Measurements from ENCODE around the gene PHGDH.
A peak's percentile ranks its signal among the peaks of the same experiment; 100 is the strongest.

PHGDH gene

GRCh38 chr1:119733754-119734153, 22.0 kb downstream of the PHGDH start:
- DNase-seq: no peak

DNA sequence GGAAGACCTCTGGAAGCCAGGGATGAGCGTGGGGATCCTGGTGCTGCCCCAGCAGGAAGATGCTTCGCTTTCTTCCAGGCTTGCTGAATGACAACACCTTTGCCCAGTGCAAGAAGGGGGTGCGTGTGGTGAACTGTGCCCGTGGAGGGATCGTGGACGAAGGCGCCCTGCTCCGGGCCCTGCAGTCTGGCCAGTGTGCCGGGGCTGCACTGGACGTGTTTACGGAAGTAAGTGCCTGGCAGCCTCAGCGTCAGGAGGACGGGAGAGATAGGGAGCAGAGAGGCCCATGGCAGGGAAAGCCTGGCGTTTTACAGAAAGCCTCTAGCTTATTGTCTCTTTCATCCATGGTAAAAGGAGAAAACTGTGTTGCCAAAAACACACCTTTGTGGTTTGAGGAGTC, 23.5 kb downstream of the PHGDH start:
- peak; percentile 59 for DNase-seq

- no peak for DNase-seq
These were observed 24.9 kb downstream of the PHGDH start for GRCh38 chr1:119736649-119737039.

DNA sequence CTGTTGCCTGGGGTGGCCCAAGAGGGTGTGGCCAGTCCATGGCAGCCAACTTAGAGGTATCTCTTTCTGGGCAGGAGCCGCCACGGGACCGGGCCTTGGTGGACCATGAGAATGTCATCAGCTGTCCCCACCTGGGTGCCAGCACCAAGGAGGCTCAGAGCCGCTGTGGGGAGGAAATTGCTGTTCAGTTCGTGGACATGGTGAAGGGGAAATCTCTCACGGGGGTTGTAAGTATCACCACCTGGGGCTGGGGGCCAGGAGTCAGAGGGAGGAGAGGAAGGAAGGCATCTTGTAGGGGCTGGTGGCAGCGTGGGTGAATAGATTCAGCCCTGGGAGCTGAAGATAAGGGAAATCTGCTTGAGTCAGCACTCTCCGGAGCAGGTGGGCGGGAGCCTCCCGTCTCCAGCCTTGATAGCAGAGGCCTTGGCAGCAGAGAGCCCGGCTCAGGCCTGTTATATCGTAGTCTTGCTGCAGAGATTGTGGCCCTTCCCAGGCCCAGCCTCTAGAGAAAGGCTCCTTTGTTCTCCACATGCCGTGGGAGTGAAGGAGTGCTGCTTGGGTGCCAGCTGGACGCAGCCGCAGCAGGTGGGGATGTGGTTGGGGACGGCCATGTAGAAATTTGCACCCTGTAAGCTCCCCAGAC, 25.4 kb downstream of the PHGDH start:
- DNase-seq: peak; percentile 58

- DNase-seq: no peak
These were observed 26.5 kb downstream of the PHGDH start for GRCh38 chr1:119738100-119738720.

DNA sequence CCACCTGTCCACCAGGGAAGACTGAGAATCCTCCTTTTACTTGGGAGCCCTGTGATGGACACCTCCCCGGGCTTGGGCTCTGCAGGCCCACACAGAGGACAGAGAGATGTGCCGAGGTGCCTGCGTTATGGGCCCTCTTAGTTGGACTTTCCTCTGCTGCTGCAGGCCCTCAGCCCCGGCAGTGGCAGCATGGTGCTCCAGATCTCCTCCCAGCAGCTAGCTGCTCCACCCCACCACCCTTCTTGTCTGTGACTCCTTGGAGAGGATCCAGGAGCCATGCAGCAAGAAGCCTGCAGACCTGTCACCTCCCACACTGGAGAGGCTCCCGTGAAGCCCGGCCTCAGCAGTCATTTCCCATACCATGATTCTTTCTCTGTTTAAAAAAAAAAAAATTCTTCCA, 27.4 kb downstream of the PHGDH start:
- DNase-seq: no peak

GRCh38 chr1:119740261-119740660, 28.5 kb downstream of the PHGDH start:
- no peak for DNase-seq

- no peak for DNase-seq
These were observed 29.4 kb downstream of the PHGDH start for GRCh38 chr1:119740896-119741780.

DNA sequence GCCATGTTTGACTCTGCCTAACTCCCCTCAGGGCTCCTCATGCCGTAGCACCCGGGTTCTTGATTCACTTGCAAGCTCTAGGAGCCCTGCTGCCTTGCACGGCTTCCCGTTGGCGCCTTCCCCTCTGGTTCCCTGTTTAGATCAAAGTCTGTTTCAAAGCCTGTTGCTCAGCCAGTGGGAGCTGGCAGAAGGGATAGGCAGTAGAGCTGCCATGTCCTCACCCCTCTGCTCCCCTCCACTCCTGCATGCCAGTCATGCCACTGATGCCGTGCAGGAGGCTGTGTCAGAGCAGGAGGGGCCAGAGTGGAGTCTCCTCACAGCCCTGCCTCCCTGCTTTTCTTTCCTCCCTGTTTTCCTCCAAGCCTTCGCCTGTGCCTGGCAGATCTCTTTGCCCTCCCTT, 30.5 kb downstream of the PHGDH start:
- DNase-seq: peak; percentile 26

DNA sequence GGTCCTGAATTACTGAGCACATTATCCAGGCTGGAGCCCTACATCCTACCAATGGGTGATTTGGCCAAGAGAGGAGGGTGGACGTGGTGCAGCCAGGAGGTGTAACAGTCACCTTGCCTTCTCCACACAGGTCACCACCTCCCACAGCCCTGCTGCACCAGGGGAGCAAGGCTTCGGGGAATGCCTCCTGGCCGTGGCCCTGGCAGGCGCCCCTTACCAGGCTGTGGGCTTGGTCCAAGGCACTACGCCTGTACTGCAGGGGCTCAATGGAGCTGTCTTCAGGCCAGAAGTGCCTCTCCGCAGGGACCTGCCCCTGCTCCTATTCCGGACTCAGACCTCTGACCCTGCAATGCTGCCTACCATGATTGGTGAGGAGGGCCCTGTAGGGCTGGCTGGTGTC, 30.9 kb downstream of the PHGDH start:
- no peak for DNase-seq

GRCh38 chr1:119743308-119743707, 31.6 kb downstream of the PHGDH start:
- DNase-seq: no peak

DNA sequence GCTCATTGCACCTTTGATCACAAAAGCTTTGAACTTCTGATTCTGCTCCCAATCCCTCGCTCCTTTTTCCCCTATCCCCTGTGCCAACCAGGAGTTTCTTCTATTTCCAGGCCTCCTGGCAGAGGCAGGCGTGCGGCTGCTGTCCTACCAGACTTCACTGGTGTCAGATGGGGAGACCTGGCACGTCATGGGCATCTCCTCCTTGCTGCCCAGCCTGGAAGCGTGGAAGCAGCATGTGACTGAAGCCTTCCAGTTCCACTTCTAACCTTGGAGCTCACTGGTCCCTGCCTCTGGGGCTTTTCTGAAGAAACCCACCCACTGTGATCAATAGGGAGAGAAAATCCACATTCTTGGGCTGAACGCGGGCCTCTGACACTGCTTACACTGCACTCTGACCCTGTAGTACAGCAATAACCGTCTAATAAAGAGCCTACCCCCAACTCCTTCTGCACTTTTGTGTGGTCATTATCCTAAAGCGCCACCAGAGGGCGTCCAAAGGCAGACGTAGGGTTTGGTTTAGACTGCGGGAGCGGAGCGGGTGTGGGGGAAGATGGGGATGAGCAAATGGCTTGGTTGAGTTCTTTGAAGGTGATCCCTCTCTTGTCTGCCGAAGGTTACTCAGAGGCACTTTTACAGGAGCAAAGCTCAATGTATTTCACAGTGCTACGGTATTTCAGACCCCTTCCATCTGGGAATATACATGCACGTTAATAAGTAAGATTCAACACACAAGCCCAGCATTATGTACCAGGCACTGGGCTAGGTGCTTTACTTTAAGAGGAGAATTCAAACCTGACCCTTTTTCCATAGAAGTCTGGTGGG, 32.3 kb downstream of the PHGDH start:
- DNase-seq: peak; percentile 83

DNA sequence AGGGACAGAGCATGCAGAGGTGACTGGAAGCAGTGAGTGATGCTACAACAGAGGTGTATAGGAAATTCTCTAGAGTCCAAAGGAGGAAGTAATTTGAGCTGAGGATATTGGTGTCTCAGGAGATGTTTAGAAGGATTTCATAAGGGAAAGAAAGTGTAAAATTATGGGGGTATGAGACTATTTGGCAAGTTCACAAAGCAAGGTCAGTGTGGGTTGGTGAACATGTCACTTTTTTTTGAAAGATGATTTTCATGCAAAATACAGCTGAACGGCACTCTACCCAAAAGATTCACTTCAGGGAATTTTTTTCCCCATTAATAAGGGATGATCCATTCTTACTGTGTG, 32.8 kb downstream of the PHGDH start:
- DNase-seq: no peak

DNA sequence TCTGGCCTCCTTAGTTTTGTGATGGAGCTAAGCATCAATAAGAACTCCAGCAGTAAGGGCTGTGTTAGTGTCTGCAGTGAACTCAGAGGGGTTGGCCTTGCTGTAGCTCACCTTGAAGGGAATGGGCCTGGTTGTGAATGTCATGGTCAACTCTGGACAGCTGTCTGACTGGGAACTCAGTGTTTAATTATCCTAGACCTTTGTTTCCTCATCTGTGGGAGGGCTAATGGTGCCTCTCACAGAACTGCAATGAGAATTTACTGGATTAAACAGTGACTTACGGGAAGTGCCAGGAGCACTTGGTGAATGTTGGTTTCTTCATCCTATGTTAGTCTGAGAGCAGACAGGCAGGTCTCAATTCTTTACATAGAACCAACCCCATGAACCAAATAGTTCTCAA, 33.3 kb downstream of the PHGDH start:
- no peak for DNase-seq

DNA sequence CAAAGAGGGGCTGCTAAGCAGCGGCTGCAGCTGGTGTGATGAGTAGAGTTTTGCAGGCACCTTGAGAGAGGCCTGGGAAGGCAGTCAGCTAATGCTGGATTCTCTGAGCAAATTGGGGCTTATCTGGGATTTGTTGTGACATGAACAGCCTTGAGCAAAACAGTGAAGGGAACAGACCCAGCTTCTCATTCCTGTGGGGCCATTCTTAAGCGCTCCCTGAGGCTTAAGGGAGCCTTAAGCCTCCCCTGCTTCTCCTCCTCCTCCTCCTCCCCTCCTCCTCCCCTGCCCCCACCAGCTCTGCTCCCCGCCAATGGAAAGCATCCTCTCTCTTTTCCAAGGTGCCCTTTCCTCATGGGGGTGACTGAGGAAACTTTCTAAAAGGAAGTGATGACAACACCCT, 35.7 kb downstream of the PHGDH start:
- no peak for DNase-seq

DNA sequence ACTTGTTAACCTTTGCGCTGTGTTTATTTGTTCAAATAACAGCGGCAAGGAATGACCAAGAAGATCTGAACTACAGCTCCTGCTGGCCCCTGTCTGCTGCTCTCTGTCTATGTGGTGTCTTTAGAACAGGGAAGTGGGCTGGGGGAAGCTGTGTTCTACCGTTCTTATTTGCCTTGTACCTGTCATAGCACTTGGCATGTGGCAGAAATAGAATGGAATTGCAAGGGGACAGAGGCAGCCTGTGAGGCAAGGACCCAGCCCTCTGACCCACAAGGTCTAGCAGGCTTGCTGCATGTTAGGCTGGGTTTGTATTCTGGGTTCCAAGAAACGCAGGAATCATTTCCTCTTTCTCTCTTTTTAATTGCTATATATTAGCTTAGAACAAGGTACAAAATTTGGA, 36.3 kb downstream of the PHGDH start:
- DNase-seq: no peak

GRCh38 chr1:119752592-119752991, 40.9 kb downstream of the PHGDH start:
- DNase-seq: no peak

- no peak for DNase-seq
These were observed 46.9 kb downstream of the PHGDH start for GRCh38 chr1:119758584-119758983.

DNA sequence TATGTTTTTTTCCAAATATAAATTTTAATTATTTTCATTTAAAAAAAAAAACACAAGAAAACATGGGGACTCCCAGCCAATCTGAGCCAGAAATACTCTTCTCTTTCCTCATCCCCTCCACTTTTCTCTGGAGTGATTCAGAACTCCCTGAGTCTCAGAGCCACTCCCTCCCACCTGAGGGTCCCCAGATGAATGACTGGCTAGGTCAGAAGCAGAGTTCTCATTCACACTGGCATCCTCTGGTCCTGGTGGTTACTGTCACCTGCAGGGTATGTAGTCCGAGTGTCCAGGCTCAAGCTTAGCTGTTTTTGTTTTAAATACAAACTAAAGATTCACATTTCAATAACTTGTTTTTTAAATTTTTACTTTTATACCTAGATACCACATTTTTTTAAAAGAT, 50.7 kb downstream of the PHGDH start:
- DNase-seq: no peak

DNA sequence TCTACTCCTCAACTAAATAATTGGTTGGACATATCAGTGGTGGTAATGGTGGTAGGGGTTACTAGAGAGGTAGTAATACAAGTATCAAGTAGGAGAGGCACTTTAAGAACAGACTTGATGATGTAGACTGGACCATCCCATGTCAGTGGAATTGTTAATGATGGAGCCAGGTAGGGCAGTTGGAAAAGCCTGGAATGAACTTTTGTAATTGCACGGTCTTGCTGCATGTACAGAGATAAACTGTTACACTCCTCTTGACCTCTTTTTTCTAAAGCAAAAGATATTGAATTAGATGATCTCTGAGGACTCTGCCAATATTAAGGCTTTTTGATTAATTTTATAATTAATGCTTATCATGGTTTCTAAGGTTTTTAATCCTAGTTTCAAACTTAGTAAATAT, 51.2 kb downstream of the PHGDH start:
- no peak for DNase-seq

DNA sequence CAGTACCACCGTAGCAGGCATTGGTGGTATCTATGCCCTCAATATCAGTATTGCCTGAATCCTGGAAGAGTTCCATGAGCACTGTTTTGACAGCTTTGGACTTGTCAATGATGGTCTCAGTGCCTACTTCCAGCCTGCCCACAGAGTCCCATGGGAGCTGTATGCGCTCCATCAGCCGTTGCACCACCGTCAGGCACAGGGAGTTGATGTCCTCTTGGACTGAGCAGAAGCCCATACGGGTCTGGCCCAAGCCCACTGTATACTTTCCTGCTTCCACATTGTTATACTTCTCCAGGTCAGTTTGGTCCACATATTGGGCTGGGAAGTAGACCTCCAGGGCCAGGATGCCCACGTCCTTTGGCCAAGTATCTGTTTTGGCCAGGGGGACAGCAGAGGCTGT, 52.5 kb downstream of the PHGDH start:
- no peak for DNase-seq

- peak; percentile 45 for DNase-seq
These were observed 54.6 kb downstream of the PHGDH start for GRCh38 chr1:119766374-119766794.

DNA sequence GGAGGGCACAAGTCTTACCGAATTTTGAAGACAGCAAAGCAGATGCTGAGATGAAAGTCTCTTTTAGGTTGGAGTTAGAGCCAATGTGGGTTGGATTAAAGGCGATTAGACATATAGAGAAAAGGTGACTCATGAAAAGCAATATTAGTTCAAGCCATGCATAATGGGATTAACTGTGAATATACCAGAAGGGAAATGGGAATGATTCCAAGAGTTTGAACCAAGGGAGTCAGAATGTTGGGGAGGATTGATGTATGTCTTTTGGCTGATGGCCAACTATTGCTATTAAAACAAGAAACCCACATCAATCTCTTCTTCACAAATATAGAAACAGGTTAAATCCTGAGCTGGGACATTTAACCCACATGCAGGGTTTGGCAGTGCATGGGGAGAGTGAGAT, 55.8 kb downstream of the PHGDH start:
- DNase-seq: no peak

Data from midbrain (tissue), 1 donor.